UCSD-AML1 (cell line): Measurements from ENCODE around the gene DPP8.
"Not testable (repeated sequence)": the region's sequence is repeated elsewhere in the genome, so short reads cannot be mapped to it uniquely, and the experiment has no call there.

Experiments
- DNase-seq: peaks from one replicate; lab custom pipeline; 2025; ENCODE audit not compliant: unreplicated experiment; lab: John Stamatoyannopoulos, UW

Gene DPP8

GRCh38 chr15:65525622-65526021 is 8.1 kb upstream of the DPP8 start:
- no peak for DNase-seq

DNA sequence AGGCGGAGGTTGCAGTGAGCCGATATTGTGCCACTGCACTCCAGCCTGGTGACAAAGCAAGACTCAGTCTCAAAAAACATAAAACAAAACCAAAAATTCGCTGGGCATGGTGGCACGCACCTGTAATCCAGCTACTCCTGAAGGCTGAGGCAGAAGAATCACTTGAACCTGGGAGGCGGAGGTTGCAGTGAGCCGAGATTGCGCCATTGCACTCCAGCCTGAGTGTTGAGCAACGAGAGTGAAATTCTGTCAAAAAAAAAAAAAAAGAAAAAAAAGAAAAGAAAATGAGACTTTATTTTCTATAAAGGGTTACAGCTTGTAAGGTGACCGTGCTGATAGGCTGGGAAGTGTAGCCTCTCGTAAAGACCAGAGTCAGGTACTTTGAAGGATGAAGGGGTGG is 6.7 kb upstream of the DPP8 start:
- no peak for DNase-seq

GRCh38 chr15:65521350-65521749 is 3.9 kb upstream of the DPP8 start:
- DNase-seq, result no peak

GRCh38 chr15:65518633-65519285 is 1.3 kb upstream of the DPP8 start:
- DNase-seq, result no peak

DNA sequence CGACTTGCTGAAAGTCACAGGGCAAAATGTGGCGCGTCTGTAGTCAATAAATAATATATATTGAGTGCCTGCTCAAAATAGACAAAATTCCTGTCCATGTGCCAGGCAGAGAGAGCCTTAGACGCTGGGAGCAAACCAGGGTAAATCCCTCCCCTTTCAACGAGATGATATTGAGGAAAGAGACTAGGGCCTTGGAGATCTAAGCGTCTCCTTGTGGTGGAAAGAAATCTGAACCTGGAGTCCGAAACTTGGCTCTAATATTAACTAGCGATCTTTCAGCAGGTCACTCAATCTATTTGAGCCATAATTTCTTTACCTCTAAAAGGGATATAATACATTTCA is 348 bp upstream of the DPP8 start:
- DNase-seq, result no peak

- no peak for DNase-seq
These were observed 4.6 kb downstream of the DPP8 start for GRCh38 chr15:65512807-65513416.

GRCh38 chr15:65512189-65512588 is 5.3 kb downstream of the DPP8 start:
- DNase-seq, result no peak

GRCh38 chr15:65509321-65509720 is 8.2 kb downstream of the DPP8 start:
- no peak for DNase-seq

DNA sequence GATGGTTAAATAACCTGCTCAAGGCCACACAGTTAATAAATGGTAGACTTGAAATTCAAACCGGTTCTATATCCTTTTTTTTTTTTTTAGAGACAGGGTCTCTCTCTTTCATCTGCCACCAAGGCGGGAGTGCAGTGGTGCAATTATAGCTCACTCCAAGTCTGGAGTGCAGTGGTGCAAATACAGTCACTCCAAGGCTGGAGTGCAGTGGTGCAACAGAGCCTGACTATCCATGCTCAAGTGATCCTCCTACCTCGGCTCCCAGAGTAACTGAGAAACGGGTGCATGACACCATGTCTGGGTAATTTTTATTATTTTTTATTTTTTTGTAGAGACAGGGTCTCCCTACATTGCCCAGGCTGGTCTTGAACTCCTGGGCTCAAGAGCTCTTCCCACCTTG is 23.4 kb downstream of the DPP8 start:
- no peak for DNase-seq

GRCh38 chr15:65484876-65485275 is 32.6 kb downstream of the DPP8 start:
- DNase-seq, result no peak

DNA sequence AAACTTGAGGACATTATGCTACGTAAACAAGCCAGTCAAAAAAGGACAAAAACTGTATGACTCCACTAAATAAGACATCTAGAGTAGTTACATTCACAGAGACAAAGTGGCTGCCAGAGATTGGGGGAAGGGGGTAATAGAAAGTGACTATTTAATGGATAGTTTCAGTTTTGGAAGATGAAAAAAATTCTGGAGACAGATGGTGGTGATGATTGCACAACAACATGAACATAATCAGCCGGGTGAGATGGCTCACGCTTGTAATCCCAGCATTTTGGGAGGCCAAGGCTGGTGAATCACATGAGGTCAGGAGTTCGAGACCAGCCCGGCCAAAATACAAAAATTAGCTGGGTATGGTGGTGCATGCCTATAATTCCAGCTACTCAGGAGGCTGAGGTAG is 40.6 kb downstream of the DPP8 start:
- no peak for DNase-seq

- DNase-seq, result no peak
These were observed 46.6 kb downstream of the DPP8 start for GRCh38 chr15:65470866-65471265.

DNA sequence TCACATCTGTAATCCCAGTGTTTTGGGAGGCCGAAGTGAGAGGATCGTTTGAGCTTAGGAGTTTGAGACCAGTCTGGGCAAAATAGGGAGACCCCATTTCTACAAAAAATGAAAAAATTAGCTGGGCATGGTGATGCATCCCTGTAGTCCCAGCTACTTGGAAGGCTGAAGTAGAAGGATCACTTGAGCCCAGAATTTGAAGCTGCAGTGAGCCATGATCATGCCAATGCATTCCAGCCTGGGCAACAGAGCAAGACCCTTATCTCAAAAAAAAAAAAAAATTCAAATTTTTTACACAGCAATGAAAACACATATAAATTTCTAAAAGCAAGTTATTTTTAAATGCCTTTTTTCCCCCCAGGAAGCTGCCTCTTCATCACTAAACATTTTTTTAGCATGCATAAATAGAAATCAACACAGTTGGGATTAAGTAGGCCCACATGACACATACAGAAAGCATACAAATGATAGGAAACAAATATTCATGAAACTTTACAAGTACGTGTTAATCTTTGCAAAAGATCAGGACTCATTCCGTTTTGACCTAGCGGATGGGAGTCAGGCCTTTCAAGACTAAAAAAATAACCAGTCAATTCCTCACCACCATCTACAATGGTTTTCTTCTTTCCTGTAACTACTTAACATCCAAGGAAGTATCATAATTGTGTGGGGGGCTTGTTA is 49.1 kb downstream of the DPP8 start:
- no peak for DNase-seq

DNA sequence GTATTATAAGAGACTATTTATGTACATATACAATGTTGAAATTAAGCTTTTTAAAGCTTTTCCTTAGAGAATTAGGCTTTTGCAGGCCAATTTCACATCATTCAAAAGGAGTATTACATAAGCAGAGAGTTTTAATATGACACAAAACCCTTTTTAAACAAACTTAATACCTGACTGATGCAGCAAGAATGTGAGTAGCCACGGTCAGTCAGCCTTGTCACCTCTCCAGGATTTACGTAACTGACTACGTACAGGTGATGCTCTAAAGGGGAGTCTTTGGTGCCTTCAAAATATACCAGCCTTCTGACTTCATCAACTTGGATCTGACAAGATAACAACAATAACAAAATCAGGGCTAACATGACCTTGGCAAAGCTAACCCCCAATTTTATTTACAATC is 50.6 kb downstream of the DPP8 start:
- DNase-seq, result no peak

GRCh38 chr15:65463096-65463495 is 54.4 kb downstream of the DPP8 start:
- not testable (repeated sequence) for DNase-seq

- no peak for DNase-seq
These were observed 56.6 kb downstream of the DPP8 start for GRCh38 chr15:65460741-65461347.

DNA sequence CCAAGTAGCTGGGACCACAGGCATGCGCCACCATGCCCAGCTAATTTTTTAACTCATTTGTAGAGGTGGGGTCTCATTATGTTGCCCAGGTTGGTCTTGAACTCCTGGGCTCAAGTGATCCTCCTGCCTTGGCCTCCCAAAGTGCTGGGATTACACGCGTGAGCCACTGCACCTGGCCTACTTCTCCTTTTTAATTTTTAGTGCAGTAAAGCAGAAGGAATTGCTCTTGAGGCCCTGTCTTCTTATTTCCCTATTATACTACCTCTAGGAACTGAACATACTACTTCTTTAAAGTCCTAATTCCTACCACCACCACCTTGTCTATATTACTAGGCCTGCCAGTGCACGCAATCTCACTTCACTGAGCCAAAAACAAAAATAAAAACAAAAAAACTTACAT is 62.2 kb downstream of the DPP8 start:
- DNase-seq, result not testable (repeated sequence)

GRCh38 chr15:65451989-65452388 is 65.5 kb downstream of the DPP8 start:
- no peak for DNase-seq

DNA sequence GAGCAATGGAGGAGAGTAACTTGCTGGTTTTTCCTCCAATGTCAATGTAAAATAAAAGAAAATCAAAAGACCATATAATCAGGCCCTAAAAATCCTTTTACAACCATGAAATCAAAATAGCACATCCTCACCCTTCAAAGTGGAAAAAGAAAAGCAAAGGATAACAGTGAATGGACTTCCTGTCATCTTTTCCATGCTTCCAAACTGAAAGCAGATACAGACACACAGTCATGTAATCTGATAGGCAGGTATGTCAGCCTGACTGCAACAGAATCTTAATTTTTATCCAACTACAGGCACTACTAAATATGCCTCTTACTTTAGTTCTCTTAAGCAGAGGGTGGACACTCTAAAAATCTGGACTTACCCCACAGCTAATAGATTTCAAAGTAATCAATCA is 66.9 kb downstream of the DPP8 start:
- no peak for DNase-seq

GRCh38 chr15:65447145-65447544 is 70.3 kb downstream of the DPP8 start:
- no peak for DNase-seq

DNA sequence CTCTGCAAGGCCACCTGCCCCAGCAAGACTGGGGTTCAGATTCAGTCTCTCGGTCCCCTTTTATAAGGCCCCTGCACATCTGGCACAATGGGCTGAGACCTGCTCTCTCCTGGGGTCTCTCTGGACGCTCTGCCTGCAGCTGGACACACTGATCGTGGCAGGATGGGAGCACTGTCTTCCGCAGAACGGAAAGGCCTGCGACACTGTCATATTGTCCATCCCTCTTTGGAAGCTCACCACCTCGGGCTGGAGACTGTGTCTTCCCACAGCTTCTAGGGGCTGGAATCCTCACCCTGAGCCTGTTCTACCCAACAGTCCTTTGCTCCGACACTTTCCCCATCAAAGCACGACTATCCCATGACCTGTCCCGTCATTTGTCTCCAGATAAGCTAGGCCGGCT is 83.3 kb downstream of the DPP8 start:
- DNase-seq, result no peak

DNA sequence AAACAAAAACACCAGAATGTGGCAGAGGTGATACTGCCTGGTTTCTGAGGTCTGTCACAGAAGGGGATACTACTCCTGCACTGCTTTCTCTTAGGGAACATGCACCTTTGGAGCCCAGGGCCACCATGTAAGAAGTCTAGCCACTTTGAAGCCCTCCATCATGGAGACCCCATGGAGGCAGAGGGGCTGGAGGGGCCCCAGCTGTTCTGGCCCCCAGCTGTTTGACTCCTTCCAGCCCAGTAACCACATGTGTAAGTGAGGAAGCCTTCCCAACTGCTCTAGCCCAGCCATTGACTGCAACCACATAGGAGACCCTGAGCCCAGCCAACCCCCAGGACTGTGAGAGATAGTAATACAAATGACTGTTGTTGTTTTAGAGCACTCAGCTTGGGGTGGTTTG is 85.8 kb downstream of the DPP8 start:
- DNase-seq, result no peak
